ENCODE results near the gene PDHB. TPM values are rescaled to one million over a fixed set of nuclear protein-coding genes. Genes with fewer than 3 reads are reported as not detected.
A peak's percentile ranks its signal among the peaks of the same experiment; 100 is the strongest.

Gene PDHB
- total and polyA plus RNA-seq, 3 donors from 2014 or later = 94.0 to 126 (median 98.0) TPM

DNA sequence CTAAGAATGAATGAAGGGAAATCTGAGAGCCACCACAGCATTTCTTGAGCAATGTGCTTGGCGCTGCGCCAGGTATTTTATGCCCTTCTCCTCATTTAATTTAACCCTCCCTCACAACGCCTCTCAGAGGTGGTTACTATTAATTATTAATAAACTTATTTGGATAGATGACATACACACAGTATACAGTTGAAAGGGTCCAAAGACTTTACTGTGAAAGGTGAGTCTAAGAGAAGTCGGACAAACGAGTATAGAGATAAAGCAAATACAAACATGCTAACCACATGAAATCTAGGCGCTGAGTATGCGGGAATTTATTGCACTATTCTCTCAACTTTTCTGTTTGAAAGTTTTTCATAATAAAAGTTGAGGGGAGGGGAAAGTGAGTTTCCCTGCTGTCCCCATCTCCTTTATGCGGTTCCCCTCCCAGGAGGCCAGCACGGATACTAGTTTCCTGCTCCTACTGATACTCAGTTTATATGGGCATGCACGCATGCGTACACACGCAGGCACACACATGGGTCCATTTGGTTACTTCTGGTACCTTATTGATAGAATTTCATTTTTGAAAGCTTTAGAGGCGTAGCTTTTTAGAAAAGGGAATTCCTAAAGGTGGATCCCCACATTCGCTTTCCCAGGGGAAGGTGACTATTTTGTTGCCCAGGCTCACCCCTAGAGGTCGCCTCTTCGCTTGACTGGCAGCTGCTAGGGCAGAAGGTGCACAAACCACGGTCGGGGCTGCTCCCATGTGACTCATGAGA, 29.7 kb upstream of the PDHB start:
- intact Hi-C loops (cut with DNase I; ENCODE audit: low total_unique reads) = no loop called here
- no peak overlapping the region for H3K4me3 ChIP-seq
- no peaks in the 10 kb centered on the region for H3K27me3 ChIP-seq
- DNase-seq = peak; percentile 75
- H3K9me3 ChIP-seq = no peaks in the 10 kb centered on the region
- no peak overlapping the region for H3K27ac ChIP-seq
- TF ChIP-seq POLR2A (IDR thresholded peaks at IDR 0.05) = no peak
- TF ChIP-seq, protein P1, sequence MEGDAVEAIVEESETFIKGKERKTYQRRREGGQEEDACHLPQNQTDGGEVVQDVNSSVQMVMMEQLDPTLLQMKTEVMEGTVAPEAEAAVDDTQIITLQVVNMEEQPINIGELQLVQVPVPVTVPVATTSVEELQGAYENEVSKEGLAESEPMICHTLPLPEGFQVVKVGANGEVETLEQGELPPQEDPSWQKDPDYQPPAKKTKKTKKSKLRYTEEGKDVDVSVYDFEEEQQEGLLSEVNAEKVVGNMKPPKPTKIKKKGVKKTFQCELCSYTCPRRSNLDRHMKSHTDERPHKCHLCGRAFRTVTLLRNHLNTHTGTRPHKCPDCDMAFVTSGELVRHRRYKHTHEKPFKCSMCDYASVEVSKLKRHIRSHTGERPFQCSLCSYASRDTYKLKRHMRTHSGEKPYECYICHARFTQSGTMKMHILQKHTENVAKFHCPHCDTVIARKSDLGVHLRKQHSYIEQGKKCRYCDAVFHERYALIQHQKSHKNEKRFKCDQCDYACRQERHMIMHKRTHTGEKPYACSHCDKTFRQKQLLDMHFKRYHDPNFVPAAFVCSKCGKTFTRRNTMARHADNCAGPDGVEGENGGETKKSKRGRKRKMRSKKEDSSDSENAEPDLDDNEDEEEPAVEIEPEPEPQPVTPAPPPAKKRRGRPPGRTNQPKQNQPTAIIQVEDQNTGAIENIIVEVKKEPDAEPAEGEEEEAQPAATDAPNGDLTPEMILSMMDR (IDR thresholded peaks at IDR 0.05) = peak in 2 of 3 experiments; percentile 47 to 60
- WGBS, 2 donors = 21 to 34% methylated on average over 18 of the region's 18 CpGs
- peaks cover 6% of the 10 kb centered on the region for H3K4me1 ChIP-seq
- H3K36me3 ChIP-seq (ENCODE audit: low read depth, missing control alignments) = no peaks in the 10 kb centered on the region

GRCh38 chr3:58462829-58463180, 29.2 kb upstream of the PDHB start:
- H3K4me3 ChIP-seq = no peak overlapping the region
- TF ChIP-seq POLR2A (IDR thresholded peaks at IDR 0.05) = no peak
- TF ChIP-seq, protein P1 (IDR thresholded peaks at IDR 0.05) = no peak
- no peak overlapping the region for H3K27ac ChIP-seq
- WGBS, 2 donors = 57 to 67% methylated on average over 4 of the region's 4 CpGs
- H3K27me3 ChIP-seq = no peaks in the 10 kb centered on the region
- intact Hi-C loops (cut with DNase I; ENCODE audit: low total_unique reads) = no loop called here
- H3K4me1 ChIP-seq = peaks cover 6% of the 10 kb centered on the region
- no peaks in the 10 kb centered on the region for H3K9me3 ChIP-seq
- no peak for DNase-seq
- H3K36me3 ChIP-seq (ENCODE audit: low read depth, missing control alignments) = no peaks in the 10 kb centered on the region

DNA sequence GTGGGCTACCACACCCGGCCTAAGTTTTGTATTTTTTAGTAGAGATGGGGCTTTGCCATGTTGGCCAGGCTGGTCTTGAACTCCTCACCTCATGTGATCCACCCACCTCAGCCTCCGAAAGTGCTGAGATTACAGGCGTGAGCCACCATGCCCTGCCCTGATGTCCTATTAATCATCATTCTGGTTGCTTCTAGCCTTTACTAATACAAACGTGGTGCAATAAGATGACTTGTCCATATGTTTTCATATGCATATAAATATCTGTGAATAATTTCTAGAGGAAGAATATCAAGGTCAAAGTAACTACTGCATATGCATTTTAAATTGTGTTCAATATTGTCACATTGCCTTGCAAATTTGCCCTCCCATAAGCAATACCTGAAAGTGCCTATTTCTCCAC, 25.5 kb upstream of the PDHB start:
- Histone ChIP-seq H3K36me3 (ENCODE audit: low read depth, missing control alignments) (no peaks in the 10 kb centered on the region), H3K27ac (no peak overlapping the region), H3K27me3 (no peaks in the 10 kb centered on the region), H3K4me3 (no peak overlapping the region), H3K4me1 (peaks cover 6% of the 10 kb centered on the region), H3K9me3 (no peaks in the 10 kb centered on the region)
- 79 to 84% methylated on average over 4 of the region's 4 CpGs for WGBS, 2 donors
- TF ChIP-seq POLR2A (IDR thresholded peaks at IDR 0.05) = no peak
- TF ChIP-seq, protein P1 (IDR thresholded peaks at IDR 0.05) = no peak
- DNase-seq = no peak
- intact Hi-C loops (cut with DNase I; ENCODE audit: low total_unique reads) = no loop called here

- TF ChIP-seq, protein P1 (IDR thresholded peaks at IDR 0.05) = no peak
- no peak for TF ChIP-seq POLR2A (IDR thresholded peaks at IDR 0.05)
- Histone ChIP-seq H3K27me3 (no peaks in the 10 kb centered on the region), H3K4me3 (no peak overlapping the region), H3K4me1 (no peaks in the 10 kb centered on the region), H3K36me3 (ENCODE audit: low read depth, missing control alignments) (no peaks in the 10 kb centered on the region), H3K9me3 (no peaks in the 10 kb centered on the region), H3K27ac (no peak overlapping the region)
- no peak for DNase-seq
- intact Hi-C loops (cut with DNase I; ENCODE audit: low total_unique reads) = no loop called here
- WGBS, 2 donors = 60 to 65% methylated on average over 1 of the region's 1 CpG
Measured at GRCh38 chr3:58452176-58452575, 18.5 kb upstream of the PDHB start.

Data from testis (tissue), 3 donors.